GM18507 (cell line): ENCODE data around the gene TMEM8B.
"Not testable (repeated sequence)": the region's sequence is repeated elsewhere in the genome, so short reads cannot be mapped to it uniquely, and the experiment has no call there.

Experiments used
- DNase-seq: peaks from one replicate; pipeline ENCODE4 v3.0.0; 2011; ENCODE audit warnings: low read depth; ENCODE audit not compliant: insufficient read length; ENCODE audit errors: extremely low spot score
- FAIRE-seq: peaks from 2 replicates; lab custom pipeline; 2011; peaks lifted over from hg19 to GRCh38; lab: Jason Lieb, UNC

TMEM8B gene

DNA sequence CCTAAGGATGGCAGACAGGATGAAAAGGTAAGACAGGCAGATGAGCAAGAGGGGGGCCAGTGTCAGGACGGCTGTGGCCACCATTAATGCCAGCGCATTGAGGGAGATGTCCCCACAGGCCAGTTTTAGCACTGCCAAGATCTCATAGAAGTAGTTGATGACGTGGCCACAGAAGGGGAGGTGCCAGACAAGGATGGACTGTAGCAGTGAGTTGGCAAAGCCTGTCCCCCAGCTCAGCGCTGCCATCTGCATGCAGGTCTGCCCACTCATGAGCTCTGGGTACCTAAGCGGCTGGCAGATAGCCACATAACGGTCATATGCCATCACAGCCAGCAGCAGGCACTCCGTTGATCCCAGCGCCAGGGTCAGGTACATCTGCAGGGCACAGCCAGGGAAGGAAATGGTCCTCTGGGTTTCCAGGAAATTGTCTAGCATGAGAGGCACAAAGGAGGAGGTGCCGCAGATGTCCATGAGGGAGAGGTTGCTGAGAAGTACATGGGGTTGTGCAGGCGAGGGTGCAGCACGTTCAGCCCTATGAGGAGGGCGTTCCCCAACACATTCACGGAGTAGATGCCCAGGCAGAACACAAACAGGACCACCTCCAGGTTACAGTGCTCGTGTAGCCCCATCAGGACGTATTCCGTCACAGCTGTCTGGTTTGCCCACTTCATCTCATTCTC is 30.4 kb downstream of the TMEM8B start:
- DNase-seq = no peak
- no peak for FAIRE-seq

DNA sequence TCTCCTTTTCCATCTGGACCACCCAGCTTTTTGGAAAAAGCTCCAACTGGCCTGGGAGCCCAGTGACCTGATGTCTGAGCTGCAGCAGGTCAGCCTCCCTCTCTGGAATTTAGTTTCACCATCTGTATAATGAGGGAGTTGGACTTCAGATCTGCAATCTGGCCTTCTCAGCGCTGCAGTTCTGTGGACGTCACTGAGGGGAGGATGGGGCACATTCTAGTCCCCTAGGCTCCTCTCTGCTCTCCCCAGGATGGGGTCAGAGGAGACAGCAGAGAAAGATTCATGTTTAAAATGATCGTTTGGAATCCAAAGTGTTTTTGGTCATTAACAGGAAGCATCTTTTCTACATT is 30.9 kb downstream of the TMEM8B start:
- DNase-seq (no peak), FAIRE-seq (no peak)

DNA sequence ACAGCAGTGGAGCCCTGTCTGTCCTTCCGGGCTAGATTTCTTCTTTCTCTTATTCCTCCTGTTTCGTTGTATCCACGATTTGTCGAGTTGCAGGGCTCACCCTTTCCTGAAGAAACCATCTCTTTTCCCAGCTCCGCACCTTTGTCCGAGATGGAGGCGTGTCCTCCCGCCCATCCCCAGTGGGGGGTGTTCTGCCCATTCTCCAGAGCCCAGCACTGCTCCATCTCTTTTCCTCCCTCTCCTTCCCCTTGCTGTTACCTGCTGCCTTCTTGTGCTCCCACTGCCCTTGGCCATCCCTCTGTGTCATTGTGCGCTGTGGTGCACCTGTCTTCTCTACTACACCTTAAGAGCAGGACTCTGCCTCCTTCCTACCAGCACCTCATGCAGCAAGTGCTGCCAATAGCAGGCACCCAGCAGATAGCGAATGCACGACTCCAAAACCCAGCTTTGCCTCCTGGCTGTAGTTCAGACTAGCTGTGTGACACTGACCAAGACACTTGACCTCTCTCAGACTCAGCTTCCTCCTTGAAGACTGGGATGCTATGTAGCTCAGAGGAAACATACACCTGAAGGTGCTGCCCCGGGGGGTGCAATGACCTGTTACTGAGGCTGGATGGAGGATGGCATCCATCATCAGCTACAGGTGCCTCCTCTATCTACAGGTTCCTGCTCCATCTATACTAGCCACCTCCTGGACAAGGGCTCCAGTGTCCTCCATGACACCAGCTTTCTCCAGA is 32.3 kb downstream of the TMEM8B start:
- DNase-seq (no peak), FAIRE-seq (no peak)

DNA sequence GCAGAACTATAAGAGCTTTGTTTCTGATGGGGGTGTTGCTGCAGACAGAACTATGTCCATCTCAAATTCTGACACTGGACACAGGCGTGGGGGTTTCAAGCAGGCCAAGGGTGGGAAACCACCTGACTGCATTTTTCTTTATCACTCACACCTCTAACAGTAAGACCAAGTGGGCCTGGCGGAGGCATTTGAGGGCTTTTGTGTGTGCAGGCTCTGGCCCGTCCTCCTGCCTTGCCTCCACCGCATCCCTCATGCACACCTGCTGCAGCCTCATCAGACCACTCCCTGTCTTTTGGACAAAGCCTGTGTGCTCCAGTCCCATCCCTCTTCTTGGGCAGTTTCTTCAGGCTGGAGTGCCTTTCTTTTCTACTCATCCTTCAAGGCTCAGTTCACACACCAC is 33.3 kb downstream of the TMEM8B start:
- FAIRE-seq = no peak
- DNase-seq = no peak

DNA sequence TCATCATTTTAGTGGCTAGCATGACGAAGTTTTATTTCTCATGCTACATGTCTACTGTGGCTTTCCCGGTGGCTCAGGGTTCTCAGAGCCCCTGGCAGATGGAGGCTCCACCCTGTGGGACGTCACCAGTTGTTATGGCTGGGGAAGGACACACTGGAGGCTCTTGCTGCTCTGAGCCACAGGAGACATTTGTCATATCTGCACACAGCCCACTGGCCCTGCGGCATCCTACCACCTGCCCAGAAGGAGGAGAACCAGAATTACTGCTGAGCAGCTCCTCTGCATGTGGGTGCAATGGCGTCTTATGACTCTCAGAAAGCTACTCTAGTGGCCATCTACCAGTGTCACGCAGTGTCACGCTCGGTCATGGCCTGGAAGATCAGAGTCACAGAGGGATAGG is 34.6 kb downstream of the TMEM8B start:
- DNase-seq (no peak), FAIRE-seq (no peak)

DNA sequence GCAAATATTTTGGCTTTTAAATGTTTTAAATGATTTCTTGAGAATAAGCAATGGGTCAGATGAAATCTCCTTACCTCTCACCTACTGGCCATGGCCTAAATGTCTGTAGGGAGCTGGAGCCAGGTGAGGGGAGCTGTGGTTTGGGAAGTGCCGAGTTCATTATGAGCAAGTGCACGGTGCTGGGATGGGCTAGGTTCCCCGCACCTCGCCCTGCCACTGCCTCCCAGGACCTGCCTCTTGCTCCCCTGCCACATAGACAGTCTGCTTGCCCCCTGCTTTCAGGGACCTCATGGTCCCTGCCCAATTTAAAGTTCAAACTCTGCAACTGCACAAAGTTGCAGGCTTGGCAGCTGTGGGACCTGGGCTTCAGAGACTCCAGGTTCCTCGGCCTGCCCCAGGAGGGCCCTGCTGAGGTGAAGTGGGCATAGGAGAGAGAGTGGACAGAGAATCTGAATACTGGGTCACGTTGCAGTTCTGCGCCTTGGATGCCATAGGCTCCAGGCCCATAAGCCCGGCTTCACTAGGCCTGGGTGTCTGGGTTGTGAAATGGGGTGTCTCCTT is 35.7 kb downstream of the TMEM8B start:
- FAIRE-seq (no peak), DNase-seq (no peak)

DNA sequence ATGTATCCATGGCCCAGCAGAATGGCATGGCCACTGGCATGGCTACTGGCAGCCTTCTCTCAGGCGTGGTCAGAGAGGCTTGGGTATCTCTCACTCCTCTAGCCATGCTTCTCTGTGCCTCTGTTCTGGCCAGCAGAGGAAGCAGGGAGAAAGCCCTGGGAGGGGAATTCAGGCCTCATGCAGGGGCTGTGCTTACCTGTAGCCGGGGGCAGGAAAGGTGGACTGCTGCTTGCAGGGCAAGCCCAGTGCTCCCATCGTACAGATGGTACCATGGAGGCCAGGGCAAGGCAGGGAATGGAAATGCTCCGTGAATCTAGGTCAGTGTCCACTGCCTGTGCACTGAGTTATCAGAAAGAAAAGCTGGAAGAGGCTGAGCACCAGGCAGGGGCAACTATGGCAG is 38.5 kb downstream of the TMEM8B start:
- FAIRE-seq (no peak), DNase-seq (no peak)

DNA sequence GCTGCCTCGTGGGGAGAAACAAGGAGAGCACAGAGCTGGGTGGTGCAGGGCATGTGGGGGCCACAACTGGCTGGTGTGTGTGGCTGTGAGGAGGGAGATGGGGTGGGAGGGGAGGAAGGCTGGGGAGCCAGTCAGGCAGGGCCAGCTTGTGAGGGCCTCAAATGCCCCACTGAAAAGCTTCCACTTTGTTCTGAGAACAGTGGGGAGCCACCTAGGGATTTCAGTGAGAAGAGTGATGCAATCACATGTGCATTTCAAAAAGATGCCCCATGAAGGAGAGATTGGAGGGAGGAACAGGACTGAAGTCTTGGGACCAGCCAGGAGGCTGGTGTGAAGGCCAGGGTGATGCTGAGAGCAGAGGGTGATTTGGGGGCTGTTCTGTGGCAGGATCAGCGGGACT is 39.9 kb downstream of the TMEM8B start:
- FAIRE-seq (no peak), DNase-seq (no peak)

DNA sequence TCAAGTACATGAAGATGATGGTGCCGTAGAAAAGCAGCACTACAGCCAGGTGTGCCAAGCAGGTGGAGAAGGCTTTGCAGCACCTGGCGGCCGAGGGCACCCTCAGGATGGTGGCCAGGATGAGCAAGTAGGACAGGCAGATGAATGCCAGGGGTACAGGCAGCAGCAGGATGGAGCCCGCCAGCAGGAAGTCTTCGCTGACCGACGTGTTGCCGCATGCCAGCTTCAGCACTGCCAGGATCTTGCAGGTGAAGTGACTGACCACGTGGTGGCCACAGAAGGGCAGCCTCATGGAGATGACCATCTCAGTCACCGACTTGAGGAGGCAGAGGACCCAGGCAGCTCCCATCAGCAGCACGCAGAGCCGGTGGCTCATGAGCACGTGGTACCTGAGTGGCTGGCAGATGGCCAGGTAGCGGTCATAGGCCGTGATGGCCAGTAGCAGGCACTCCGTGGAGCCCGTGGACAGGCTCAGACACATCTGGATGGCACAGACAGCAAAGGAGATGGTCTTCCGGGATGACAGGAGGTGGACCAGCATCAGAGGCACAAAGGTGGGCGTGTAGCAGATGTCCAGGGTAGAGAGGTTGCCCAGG is 40.7 kb downstream of the TMEM8B start:
- no peak for DNase-seq
- no peak for FAIRE-seq

DNA sequence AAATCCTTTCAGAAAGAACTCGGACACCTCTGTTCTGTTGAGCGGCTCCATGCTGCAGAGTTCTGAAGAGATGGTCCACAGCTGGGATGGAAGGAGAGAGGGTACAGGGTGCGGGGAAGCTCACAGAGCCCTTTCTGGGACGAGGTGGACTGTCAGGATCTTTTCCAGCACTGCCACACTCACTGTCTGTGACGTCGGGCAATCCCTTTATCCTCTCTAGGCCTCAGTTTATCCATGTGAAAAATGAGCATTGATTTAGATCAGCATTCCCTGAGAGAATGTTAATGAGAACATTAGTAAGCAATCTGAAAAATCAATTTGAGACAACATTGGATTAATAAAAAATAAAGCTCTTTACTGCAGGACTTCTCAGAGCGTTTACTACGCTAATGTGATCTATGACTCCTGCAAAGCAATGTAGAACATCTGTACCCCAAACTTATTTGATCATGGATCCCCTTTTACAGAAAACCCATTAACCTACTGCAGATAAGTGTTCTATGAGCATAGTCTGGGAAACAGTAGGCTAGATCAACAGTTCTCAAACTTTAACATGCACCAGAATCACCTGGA is 41.4 kb downstream of the TMEM8B start, which contains the start of gene OR13J1:
Gene OR13J1 (minus strand): TSS at position 51 of the 573 bp plus-strand sequence. CDS start 0 bp downstream, at position 51.
- no peak for DNase-seq
- FAIRE-seq = no peak

DNA sequence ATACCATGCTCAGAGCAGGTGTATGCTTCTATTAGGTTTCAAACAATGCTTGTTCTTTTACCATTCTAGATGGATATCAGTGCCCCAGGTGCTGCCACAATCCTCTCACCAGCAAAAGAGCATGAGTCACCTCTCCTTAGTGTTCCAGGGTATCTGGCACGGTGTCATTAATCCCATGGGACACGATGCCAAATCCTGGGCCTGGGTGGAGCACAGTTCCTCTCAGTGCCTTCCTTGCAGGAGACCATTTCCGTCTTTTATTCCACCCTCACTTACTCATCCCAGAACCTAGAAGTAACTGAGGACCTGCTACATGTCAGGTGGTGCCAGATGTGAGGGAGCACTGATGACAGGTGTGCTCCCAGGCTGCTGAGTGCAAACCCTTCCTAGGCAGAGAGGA is 42.5 kb downstream of the TMEM8B start:
- DNase-seq = no peak
- FAIRE-seq = no peak

DNA sequence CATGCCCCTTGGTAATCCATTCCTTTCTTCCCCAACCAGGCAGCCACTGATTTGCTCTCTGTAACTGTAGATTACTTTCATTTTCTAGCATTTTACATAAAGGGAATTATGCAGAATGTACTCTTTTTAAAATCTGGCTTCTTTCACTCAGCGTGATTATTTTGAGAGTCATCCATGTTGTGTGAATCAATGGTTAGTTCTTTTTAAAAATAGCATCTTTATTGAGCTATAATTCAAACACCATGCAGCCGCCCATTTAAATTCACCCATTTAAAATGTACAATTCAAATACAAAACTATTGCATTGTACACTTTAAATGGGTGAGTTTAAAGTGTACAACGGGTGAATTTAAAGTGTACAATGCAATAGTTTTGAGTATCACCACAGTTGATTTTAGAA is 43.5 kb downstream of the TMEM8B start:
- FAIRE-seq = no peak
- no peak for DNase-seq

DNA sequence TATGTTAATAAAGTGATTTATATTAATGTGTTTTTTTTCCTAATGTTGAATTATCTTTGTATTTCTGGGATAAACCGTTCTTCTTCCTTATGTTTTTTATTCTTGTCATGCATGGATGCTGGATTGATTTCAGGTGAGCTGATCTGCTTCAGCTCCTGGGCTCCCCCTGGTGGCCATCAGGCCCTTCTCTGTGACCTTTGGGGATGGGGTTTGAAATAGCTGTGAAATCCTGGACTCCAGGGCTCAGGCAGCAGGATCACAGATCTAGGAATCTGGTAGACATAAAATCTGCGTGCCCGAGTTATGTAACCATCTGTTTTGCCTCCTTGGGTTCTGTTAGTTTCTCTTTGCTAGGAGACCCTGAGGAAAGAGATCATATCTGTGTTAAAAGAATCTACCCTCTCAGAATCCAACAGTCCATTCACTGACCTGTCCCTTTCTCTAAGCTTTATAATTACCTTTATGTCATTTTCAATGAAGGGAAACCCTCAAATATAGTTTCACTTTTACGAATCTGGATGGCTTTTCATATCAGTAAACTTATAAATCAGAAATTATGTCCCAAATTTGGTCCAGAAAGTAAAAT is 53.3 kb downstream of the TMEM8B start:
- peak; percentile 94 for FAIRE-seq
- DNase-seq = peak; percentile 54

DNA sequence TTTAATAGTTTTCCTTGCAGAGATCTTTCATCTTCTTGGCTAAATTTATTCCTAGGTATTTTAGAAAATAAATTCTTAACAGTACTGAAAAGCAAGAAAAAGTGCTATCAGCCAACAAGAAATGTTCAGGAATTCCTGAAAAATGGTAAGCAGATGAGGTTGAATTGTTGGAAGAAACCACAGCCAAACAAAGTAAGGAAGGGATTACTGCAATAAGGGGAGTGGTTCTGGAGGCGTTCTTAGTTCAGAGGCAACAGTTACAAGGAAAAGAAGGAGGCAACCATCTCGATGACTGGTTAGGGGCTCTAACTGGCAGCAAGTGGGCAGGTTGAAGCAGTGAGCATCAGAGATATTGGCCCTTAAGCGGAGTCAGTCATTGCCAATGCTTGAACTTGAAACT is 54.0 kb downstream of the TMEM8B start:
- DNase-seq = no peak
- FAIRE-seq = no peak

DNA sequence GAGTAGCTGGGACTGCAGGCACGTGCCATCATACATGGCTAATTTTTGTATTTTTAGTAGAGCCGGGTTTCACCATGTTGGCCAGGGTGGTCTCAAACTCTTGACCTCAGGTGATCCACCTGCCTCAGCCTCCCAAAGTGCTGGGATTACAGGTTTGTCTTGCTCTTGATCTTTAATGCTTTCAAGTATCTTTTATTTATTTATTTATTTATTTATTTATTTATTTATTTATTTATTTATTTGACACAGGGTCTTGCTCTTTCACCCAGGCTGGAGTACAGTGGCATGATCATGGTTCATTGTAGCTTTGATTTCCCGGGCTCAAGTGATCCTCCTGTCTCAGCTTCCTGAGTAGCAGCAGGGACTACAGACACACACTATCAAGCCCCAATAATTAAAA is 55.9 kb downstream of the TMEM8B start:
- not testable (repeated sequence) for DNase-seq, FAIRE-seq

DNA sequence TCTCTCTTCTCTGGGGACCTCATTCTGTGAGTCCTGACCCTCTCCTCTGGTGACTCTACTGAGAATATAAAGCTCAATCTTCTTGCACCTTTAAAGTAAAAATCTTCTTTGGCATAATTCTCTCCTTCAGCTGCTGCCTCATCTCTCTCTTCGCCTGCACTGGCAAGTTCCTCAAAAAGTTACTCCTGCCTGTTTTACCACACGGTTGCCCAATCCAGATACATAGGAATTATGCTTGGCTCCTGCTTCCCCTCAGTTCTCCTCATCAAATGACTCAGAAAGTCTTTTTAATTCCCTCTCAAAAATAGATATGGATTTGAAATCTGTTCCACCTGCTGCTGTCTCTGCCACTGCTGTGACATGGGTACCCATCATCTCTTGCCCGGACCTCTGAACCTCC is 62.6 kb downstream of the TMEM8B start:
- DNase-seq (no peak), FAIRE-seq (no peak)

DNA sequence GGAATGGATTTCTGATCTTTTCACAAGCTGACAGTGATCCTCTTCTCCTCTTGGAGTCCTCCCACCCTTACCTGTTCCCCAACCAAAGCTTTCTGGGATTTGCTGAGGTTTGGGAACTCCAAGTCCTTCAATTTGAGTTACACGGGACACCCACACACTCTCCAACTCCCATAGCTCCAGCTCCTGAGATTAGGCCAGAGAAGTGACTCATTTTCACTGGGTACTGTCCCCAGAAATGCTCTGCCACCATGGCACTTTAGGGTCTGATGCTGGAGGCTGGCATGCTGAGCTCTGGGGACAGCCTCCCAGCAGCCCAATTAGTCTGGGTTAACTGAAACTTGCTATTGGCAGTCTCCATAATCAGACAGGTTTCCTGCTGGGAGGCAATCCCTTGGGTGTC is 63.0 kb downstream of the TMEM8B start:
- FAIRE-seq = no peak
- no peak for DNase-seq

DNA sequence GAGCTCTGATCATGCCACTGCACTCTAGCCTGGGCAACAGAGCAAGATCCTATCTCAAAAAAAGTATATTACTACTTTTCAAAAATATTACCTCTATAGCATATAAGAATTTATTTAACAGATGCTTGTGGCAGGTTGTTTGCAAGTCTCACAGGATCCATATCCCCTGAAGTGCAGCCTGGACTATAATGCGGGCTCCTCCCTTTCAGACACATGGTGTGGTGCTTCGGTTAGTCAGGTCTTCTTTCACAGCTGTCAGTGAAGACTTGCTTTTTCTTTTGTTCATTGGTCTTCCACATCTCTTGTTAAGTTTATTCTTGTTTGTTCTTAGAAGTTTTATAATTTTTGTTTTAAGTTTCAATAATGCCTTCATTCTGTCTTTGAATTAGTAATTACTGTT is 67.5 kb downstream of the TMEM8B start:
- FAIRE-seq (no peak), DNase-seq (no peak)

DNA sequence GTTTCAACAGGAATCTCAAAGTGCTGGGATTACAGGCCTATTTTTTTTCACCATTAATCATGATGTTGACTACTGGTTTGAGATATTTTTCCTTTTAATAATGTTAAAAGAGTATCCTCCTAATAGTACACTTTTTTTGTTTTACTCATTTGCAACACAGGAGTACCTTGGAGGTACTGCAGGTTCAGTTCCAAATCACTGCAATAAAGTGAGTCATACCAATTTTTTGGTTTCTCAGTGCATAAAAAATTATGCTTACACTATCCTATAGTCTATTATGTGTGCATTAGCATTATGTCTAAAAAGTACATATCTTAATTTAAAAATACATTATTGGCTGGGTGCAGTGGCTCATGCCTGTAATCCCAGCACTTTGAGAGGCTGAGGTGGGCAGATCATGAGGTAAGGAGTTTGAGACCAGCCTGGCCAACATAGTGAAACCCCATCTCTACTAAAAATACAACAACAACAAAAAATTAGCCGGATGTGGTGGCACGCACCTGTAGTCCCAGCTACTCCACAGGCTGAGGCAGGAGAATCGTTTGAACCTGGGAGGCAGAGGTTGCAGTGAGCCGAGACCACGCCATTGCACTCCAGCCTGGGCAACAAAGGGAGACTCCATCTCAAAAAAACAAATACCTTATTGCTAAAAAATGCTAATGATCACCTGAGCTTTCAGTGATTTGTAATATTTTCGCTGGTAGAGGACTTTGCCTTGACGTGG is 68.5 kb downstream of the TMEM8B start:
- not testable (repeated sequence) for FAIRE-seq, DNase-seq
